Fibroblast of upper back skin (primary cell): ENCODE results near the gene OSGIN1.

Experiments used
- DNase-seq: peaks from one replicate; pipeline ENCODE4 v3.0.0-alpha.2; 2013

Gene OSGIN1

GRCh38 chr16:83958846-83959565 lies 6.0 kb downstream of the OSGIN1 start:
- no peak for DNase-seq

GRCh38 chr16:83959656-83960434 lies 6.8 kb downstream of the OSGIN1 start:
- no peak for DNase-seq

GRCh38 chr16:83960521-83961249 lies 7.6 kb downstream of the OSGIN1 start:
- DNase-seq: no peak

GRCh38 chr16:83961591-83961990 lies 8.6 kb downstream of the OSGIN1 start:
- no peak for DNase-seq

- DNase-seq: no peak
Measured at GRCh38 chr16:83963277-83964119, 10.5 kb downstream of the OSGIN1 start.

GRCh38 chr16:83964684-83965443 lies 11.8 kb downstream of the OSGIN1 start:
- no peak for DNase-seq

- DNase-seq: no peak
Measured at GRCh38 chr16:83965444-83966152, 12.6 kb downstream of the OSGIN1 start.

- no peak for DNase-seq
Measured at GRCh38 chr16:83966153-83966696, 13.2 kb downstream of the OSGIN1 start.

GRCh38 chr16:83967091-83967490 lies 14.1 kb downstream of the OSGIN1 start:
- DNase-seq: no peak

GRCh38 chr16:83967838-83968305 lies 14.8 kb downstream of the OSGIN1 start, which contains the start of gene NECAB2:
Gene NECAB2, plus strand, starts transcription at chr16:83968244. Its CDS starts 405 bp downstream, at chr16:83968649.
- DNase-seq: peak; percentile 10

GRCh38 chr16:83968306-83968851 lies 15.3 kb downstream of the OSGIN1 start:
- DNase-seq: no peak

GRCh38 chr16:83968891-83969649 lies 16.0 kb downstream of the OSGIN1 start:
- no peak for DNase-seq

GRCh38 chr16:83969771-83970429 lies 16.9 kb downstream of the OSGIN1 start:
- no peak for DNase-seq

- DNase-seq: no peak
Measured at GRCh38 chr16:83970430-83970815, 17.4 kb downstream of the OSGIN1 start.

- no peak for DNase-seq
Measured at GRCh38 chr16:83971165-83972130, 18.4 kb downstream of the OSGIN1 start.

GRCh38 chr16:83972256-83973008 lies 19.4 kb downstream of the OSGIN1 start:
- DNase-seq: no peak

GRCh38 chr16:83973077-83973476 lies 20.0 kb downstream of the OSGIN1 start:
- DNase-seq: no peak
